Measurements from ENCODE around the gene FOXL2NB.

DNA sequence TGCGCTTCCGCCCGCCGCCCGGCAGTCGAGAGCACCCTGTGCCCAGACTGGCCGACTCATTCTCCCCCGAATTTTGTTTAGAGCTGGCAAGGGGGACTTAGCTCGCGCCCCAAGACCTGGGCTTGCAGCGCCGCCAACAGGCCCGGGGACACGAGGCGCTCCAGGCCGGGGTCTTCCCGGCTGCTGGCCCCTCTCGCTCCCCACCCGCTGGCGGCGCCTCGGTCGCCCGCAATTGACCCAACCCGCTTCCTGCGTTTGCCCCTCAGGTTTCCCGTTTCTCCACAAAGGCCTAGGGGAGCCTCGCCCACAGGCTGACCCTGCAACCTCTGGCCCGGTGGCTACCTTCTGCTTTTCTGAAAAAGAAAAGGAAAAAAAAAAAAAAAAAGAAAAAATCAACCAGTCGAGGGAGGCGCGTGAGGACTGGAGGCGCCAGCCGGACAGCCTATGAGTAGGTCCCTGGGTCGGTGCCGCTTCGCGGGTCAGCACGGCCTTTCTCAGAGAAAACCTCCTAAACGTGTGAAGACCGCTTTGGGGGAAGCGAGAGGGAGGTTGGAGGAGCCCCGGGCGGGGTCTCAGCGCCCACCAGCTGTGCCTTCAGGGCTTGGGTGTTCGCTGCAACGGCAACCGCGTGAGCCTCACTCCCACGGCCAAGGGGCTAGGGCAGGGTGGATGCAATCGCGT, 7.3 kb upstream of the FOXL2NB start:
- TF ChIP-seq EZH2phosphoT487 (IDR thresholded peaks at IDR 0.05; ENCODE audit: borderline replicate concordance), result no peak
- TF ChIP-seq, protein P1, sequence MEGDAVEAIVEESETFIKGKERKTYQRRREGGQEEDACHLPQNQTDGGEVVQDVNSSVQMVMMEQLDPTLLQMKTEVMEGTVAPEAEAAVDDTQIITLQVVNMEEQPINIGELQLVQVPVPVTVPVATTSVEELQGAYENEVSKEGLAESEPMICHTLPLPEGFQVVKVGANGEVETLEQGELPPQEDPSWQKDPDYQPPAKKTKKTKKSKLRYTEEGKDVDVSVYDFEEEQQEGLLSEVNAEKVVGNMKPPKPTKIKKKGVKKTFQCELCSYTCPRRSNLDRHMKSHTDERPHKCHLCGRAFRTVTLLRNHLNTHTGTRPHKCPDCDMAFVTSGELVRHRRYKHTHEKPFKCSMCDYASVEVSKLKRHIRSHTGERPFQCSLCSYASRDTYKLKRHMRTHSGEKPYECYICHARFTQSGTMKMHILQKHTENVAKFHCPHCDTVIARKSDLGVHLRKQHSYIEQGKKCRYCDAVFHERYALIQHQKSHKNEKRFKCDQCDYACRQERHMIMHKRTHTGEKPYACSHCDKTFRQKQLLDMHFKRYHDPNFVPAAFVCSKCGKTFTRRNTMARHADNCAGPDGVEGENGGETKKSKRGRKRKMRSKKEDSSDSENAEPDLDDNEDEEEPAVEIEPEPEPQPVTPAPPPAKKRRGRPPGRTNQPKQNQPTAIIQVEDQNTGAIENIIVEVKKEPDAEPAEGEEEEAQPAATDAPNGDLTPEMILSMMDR (conservative IDR thresholded peaks at IDR 0.05; ENCODE audit: low read length), result no peak

Measured in Loucy (cell line).